Panc1 (cell line): ENCODE results near the gene KAT5.
"Not testable (repeated sequence)": the region's sequence is repeated elsewhere in the genome, so short reads cannot be mapped to it uniquely, and the experiment has no call there.

Experiments used
- CTCF ChIP-seq: fragments of 450-650 bp; IDR thresholded peaks from 2 replicates; pipeline ENCODE4 v1.5.1; 2017; ENCODE audit warnings: mild to moderate bottlenecking
- POLR2AphosphoS5 ChIP-seq: IDR thresholded peaks from 2 replicates; pipeline ENCODE4 v1.6.1; 2012; ENCODE audit warnings: mild to moderate bottlenecking, low read depth, low read length, moderate library complexity
- REST ChIP-seq, 2 experiments: IDR thresholded peaks; 2 replicates each; pipeline ENCODE4 v1.6.1; 2011 to 2012; ENCODE audit warnings: low read depth in 2 of 2, control low read depth in 1 of 2, low read length in 1 of 2, mild to moderate bottlenecking in 1 of 2, moderate library complexity in 1 of 2; ENCODE audit not compliant: insufficient read depth in 1 of 2
- SIN3A ChIP-seq: IDR thresholded peaks from 2 replicates; pipeline ENCODE4 v1.6.1; 2012; ENCODE audit warnings: low read depth, mild to moderate bottlenecking, low read length, moderate library complexity, borderline replicate concordance; ENCODE audit not compliant: insufficient read depth

- not testable (repeated sequence) for TF ChIP-seq CTCF; SIN3A; REST (IDR thresholded peaks at IDR 0.05; ENCODE audit: insufficient read depth in 1 of 2, low read depth in 2 of 2, low read length in 1 of 2); POLR2AphosphoS5
Measured at GRCh38 chr11:65707002-65707401, 5.0 kb upstream of the KAT5 start.
